SU-DHL-6 (cell line): ENCODE results near the gene TEKT3.

ENCODE experiments used
- H2AFZ ChIP-seq: fragments of 200-600 bp; sonication (generic); 2 replicates; pipeline ENCODE4 v1.6.1; 2014; ENCODE audit warnings: low read depth, mild to moderate bottlenecking, moderate library complexity, mixed read lengths, antibody characterized with exemption, low read length; ENCODE audit not compliant: severe bottlenecking
- H3F3A ChIP-seq: fragments of 200-600 bp; shearing (Covaris generic); 2 replicates; pipeline ENCODE4 v1.6.0; 2016; ENCODE audit warnings: antibody characterized with exemption, mild to moderate bottlenecking; ENCODE audit not compliant: insufficient read depth
- H3K27ac ChIP-seq: fragments of 200-600 bp; sonication (generic); 2 replicates; pipeline ENCODE4 v1.5.1; 2016; ENCODE audit warnings: low read depth, mild to moderate bottlenecking, low read length, moderate library complexity, mixed read lengths
- H3K27me3 ChIP-seq: fragments of 200-600 bp; sonication (generic), shearing (Covaris generic); 2 replicates; pipeline ENCODE4 v1.6.0; 2014; ENCODE audit warnings: mild to moderate bottlenecking, low read length
- H3K36me3 ChIP-seq: fragments of 200-600 bp; sonication (generic); 2 replicates; pipeline ENCODE4 v1.6.1; 2014; ENCODE audit warnings: mild to moderate bottlenecking, low read length, mixed read lengths
- H3K4me2 ChIP-seq: fragments of 300-600, 200-600 bp; shearing (Covaris generic), sonication (generic); 2 replicates; pipeline ENCODE4 v1.6.0; 2014; ENCODE audit warnings: low read length, low read depth, mild to moderate bottlenecking; ENCODE audit not compliant: poor library complexity, severe bottlenecking
- H3K4me3 ChIP-seq: fragments of 200-600 bp; sonication (generic); 2 replicates; pipeline ENCODE4 v1.5.1; 2014; ENCODE audit warnings: antibody characterized with exemption, low read length, mild to moderate bottlenecking, mixed read lengths; ENCODE audit not compliant: insufficient read depth, poor library complexity, severe bottlenecking
- H3K79me2 ChIP-seq: fragments of 200-600 bp; sonication (generic); 2 replicates; pipeline ENCODE4 v1.6.1; 2014; ENCODE audit warnings: mild to moderate bottlenecking, low read length, moderate library complexity; ENCODE audit not compliant: insufficient read depth
- H3K9ac ChIP-seq: fragments of 200-600 bp; sonication (generic); 2 replicates; pipeline ENCODE4 v1.7.0; 2014; ENCODE audit warnings: mild to moderate bottlenecking, low read length
- H3K9me2 ChIP-seq: fragments of 200-600 bp; sonication (generic); replicated peaks from 2 replicates; pipeline ENCODE4 v1.6.1; 2014; ENCODE audit warnings: low read length; ENCODE audit not compliant: insufficient read depth
- H3K9me3 ChIP-seq: fragments of 200-600 bp; sonication (generic); 2 replicates; pipeline ENCODE4 v1.6.1; 2014; ENCODE audit warnings: low read length, mixed read lengths; ENCODE audit not compliant: insufficient read depth
- H4K20me1 ChIP-seq: fragments of 200-600 bp; sonication (generic); 2 replicates; pipeline ENCODE4 v1.6.1; 2014; ENCODE audit warnings: low read depth, mild to moderate bottlenecking, antibody characterized with exemption, low read length, moderate library complexity, mixed read lengths
- EZH2phosphoT487 ChIP-seq: fragments of 200-600 bp; sonication (generic), shearing (Covaris generic); conservative IDR thresholded peaks from 2 replicates; pipeline ENCODE4 v1.6.1; 2018; ENCODE audit warnings: mild to moderate bottlenecking, antibody characterized with exemption, low read length, moderate library complexity, mixed read lengths
- TF ChIP-seq, protein P1 (sequence below): fragments of 200-600 bp; sonication (generic); IDR thresholded peaks from one replicate; pipeline ENCODE4 v1.5.1; 2017; ENCODE audit warnings: antibody characterized with exemption, mild to moderate bottlenecking, low read length, moderate library complexity; ENCODE audit not compliant: insufficient read depth, poor library complexity, severe bottlenecking

TEKT3 gene

DNA sequence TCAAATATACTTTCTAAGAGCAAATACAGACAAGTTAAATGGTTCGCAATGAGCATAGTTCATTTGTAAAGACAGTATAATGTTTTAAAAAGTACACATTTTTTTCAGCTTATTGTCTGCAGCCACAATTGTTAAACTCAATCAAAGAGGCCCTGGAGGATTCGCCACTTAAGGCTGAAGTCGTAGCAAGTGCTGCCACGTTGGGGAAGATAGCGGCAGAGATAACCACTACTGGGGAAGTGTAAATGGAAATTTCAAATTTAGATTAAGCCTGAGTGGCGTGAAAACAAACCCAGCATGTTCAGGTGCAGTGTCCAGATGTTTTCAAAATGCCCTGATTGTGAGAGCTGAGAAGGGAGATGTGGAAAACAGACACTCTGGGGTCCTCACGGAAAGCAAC, 84.7 kb downstream of the TEKT3 start:
- Histone ChIP-seq H3F3A (no peaks in the 10 kb centered on the region), H3K27ac (no peak overlapping the region), H3K9me2 (no peaks in the 10 kb centered on the region), H2AFZ (no peak overlapping the region), H3K4me3 (no peak overlapping the region), H3K9me3 (no peaks in the 10 kb centered on the region), H3K79me2 (no peaks in the 10 kb centered on the region), H4K20me1 (no peaks in the 10 kb centered on the region), H3K9ac (no peak overlapping the region), H3K36me3 (no peaks in the 10 kb centered on the region), H3K4me2 (no peak overlapping the region), H3K27me3 (no peaks in the 10 kb centered on the region)
- TF ChIP-seq, protein P1, sequence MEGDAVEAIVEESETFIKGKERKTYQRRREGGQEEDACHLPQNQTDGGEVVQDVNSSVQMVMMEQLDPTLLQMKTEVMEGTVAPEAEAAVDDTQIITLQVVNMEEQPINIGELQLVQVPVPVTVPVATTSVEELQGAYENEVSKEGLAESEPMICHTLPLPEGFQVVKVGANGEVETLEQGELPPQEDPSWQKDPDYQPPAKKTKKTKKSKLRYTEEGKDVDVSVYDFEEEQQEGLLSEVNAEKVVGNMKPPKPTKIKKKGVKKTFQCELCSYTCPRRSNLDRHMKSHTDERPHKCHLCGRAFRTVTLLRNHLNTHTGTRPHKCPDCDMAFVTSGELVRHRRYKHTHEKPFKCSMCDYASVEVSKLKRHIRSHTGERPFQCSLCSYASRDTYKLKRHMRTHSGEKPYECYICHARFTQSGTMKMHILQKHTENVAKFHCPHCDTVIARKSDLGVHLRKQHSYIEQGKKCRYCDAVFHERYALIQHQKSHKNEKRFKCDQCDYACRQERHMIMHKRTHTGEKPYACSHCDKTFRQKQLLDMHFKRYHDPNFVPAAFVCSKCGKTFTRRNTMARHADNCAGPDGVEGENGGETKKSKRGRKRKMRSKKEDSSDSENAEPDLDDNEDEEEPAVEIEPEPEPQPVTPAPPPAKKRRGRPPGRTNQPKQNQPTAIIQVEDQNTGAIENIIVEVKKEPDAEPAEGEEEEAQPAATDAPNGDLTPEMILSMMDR: no peak
- TF ChIP-seq EZH2phosphoT487: no peak

DNA sequence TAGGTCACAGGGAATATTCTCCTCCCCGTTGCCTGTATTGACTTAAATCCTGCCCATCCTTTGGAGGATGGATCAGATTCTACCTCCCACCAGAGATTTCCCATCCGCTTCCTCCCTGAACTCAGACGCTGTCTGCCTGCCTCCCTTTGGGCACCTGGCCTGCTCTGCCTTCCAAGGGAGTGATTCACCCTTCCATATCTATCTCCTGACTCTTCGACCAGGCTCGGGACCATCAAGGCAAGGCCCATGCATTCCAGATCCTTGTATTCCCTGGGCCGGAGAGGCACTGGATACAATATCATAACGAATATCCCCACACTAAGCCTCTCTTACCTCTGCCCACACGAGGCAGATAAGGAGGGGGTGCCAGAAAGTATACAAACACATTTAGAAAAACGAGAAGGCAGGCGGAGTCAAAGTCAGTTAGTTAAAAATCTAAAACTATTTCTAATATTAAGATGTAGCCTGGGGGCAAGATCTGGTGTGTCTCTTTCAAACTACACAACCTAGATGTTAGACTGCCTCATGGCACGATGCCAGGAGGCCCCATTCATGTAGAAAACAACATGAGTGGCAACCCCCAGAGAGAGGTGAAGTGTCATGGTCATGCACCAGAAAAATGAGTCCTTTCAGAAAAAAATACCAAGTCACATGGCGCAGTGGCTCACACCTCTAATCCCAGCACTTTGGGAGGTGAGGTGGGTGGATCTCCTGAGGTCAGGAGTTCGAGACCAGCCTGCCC, 85.5 kb downstream of the TEKT3 start:
- no peak overlapping the region for H2AFZ ChIP-seq
- TF ChIP-seq EZH2phosphoT487: no peak
- TF ChIP-seq, protein P1: no peak
- no peaks in the 10 kb centered on the region for H4K20me1 ChIP-seq
- no peaks in the 10 kb centered on the region for H3F3A ChIP-seq
- H3K4me3 ChIP-seq: no peak overlapping the region
- H3K4me2 ChIP-seq: no peak overlapping the region
- no peaks in the 10 kb centered on the region for H3K9me2 ChIP-seq
- no peaks in the 10 kb centered on the region for H3K27me3 ChIP-seq
- H3K79me2 ChIP-seq: no peaks in the 10 kb centered on the region
- no peak overlapping the region for H3K27ac ChIP-seq
- no peaks in the 10 kb centered on the region for H3K36me3 ChIP-seq
- H3K9me3 ChIP-seq: no peaks in the 10 kb centered on the region
- no peak overlapping the region for H3K9ac ChIP-seq
